Colonic mucosa (tissue), 4 donors: Measurements from ENCODE around the gene ZNF223. TPM values are rescaled to one million over a fixed set of nuclear protein-coding genes. Genes with fewer than 3 reads are reported as not detected.
A peak's percentile ranks its signal among the peaks of the same experiment; 100 is the strongest.

Experiments used
- DNase-seq: peaks from one replicate; pipeline ENCODE4 v3.0.0-alpha.2; 2020
- H3K27ac ChIP-seq: fragments of 200-600 bp; one replicate; pipeline ENCODE4 v1.8.0; 2021
- H3K27me3 ChIP-seq: fragments of 200-600 bp; one replicate; pipeline ENCODE4 v1.8.0; 2021
- H3K36me3 ChIP-seq: fragments of 200-600 bp; one replicate; pipeline ENCODE4 v1.8.0; 2021
- H3K4me1 ChIP-seq: fragments of 200-600 bp; one replicate; pipeline ENCODE4 v1.8.0; 2021; ENCODE audit warnings: mild to moderate bottlenecking
- H3K4me3 ChIP-seq: fragments of 200-600 bp; one replicate; pipeline ENCODE4 v1.8.0; 2021
- H3K9ac ChIP-seq, 2 donors: one replicate each; pipeline ENCODE4 v1.7.0; 2013; ENCODE audit warnings: control low read depth in 2 of 2, low read depth in 2 of 2, low read length in 2 of 2
- H3K9me3 ChIP-seq: fragments of 200-600 bp; one replicate; pipeline ENCODE4 v1.8.0; 2021
- CTCF ChIP-seq: fragments of 200-600 bp; IDR thresholded peaks from one replicate; pipeline ENCODE4 v1.8.0; 2022; ENCODE audit warnings: antibody characterized with exemption, mild to moderate bottlenecking
- intact Hi-C: fragments of 100-400 bp; cut with DNase I; formaldehyde crosslinking; loops from one replicate; pipeline ENCODE4 v1.14.1; 2022
- total RNA-seq, 2 donors: library from RNA; stranded (reverse); fragmentation: NEBNext Ultra II Directional in 1 of 2; extraction: Animal tissue kit (Norgen Biotek cat#: 25700) in 1 of 2; gene quantifications; one replicate each; pipeline ENCODE4 v1.2.1, GENCODE V29; 2021
- donor health status: healthy.
- donor health status: DM: no; HTN: no; CAD: no.
- donor health status: DM: no; HTN: no; CAD: no.

Gene ZNF223
- total RNA-seq, 2 donors from 2014 or later, result 5.1 to 5.5 TPM

GRCh38 chr19:44113138-44113783 lies 61.4 kb downstream of the ZNF223 start, which contains the start of gene ZNF225:
Gene ZNF225 (plus strand): TSS chr19:44113399. CDS start chr19:44115828, 2,429 bp downstream.
- Histone ChIP-seq H3K27ac (peak within 1 kb of the TSS; percentile 5), H3K4me3 (peak within 1 kb of the TSS; percentile 67), H3K4me1 (peaks cover 7% of the 10 kb centered on the region), H3K9me3 (peaks cover 6% of the 10 kb centered on the region), H3K36me3 (no peaks in the 10 kb centered on the region), H3K27me3 (no peaks in the 10 kb centered on the region), H3K9ac (peak within 1 kb of the TSS; percentile 57 to 84)
- peak; percentile 98 for DNase-seq
- no peak for TF ChIP-seq CTCF
- intact Hi-C loops, result loop anchor here (10.0 kb wide), 1 partner anchor 88 kb away; the partner anchor contains the start of gene ZNF222

GRCh38 chr19:44113784-44114390 lies 62.1 kb downstream of the ZNF223 start:
- peak; percentile 22 for DNase-seq
- H3K9ac ChIP-seq, result peak overlapping the region; percentile 57 to 84
- peak overlapping the region; percentile 5 for H3K27ac ChIP-seq
- H3K9me3 ChIP-seq, result peaks cover 3% of the 10 kb centered on the region
- H3K27me3 ChIP-seq, result no peaks in the 10 kb centered on the region
- TF ChIP-seq CTCF, result no peak
- no peaks in the 10 kb centered on the region for H3K36me3 ChIP-seq
- intact Hi-C loops, result loop anchor here (10.0 kb wide), 1 partner anchor 89 kb away; the partner anchor contains the start of gene ZNF222
- H3K4me1 ChIP-seq, result peaks cover 7% of the 10 kb centered on the region
- peak overlapping the region; percentile 67 for H3K4me3 ChIP-seq

Other genes with a start within 250 kb of the ZNF223 start
- gene LYPD5, start 249.6 kb upstream of the ZNF223 start, total RNA-seq, result 1 to 10 TPM; 3.3 to 3.9 TPM
- gene ZNF283, start 224.7 kb upstream of the ZNF223 start, total RNA-seq, result 1 to 10 TPM; 6.5 to 7.3 TPM
- 1 to 10 TPM; 1.1 to 1.6 TPM for gene ZNF404, start 168.1 kb upstream of the ZNF223 start, total RNA-seq
- 1 to 10 TPM; 8.1 to 8.7 TPM for gene ZNF45, start 116.8 kb upstream of the ZNF223 start, total RNA-seq
- gene ZNF221, start 100.8 kb upstream of the ZNF223 start, total RNA-seq, result 1 to 10 TPM; 2.0 to 2.1 TPM
- gene ZNF155, start 67.8 kb upstream of the ZNF223 start, total RNA-seq, result 1 to 10 TPM; 5.6 to 6.1 TPM
- gene ZNF230, start 49.1 kb upstream of the ZNF223 start, total RNA-seq, result 1 to 10 TPM; 2.3 to 2.9 TPM
- 1 to 10 TPM; 1.2 to 2.4 TPM for gene ZNF222, start 26.7 kb upstream of the ZNF223 start, total RNA-seq
- gene ZNF284, start 20.1 kb downstream of the ZNF223 start, total RNA-seq, result 1 to 10 TPM; 1.2 to 1.4 TPM
- gene ZNF224, start 42.3 kb downstream of the ZNF223 start, total RNA-seq, result 10 to 100 TPM; 19.8 to 21.1 TPM
- 1 to 10 TPM; 2.8 TPM for gene ZNF225, start 61.4 kb downstream of the ZNF223 start, total RNA-seq
- 1 to 10 TPM; 6.3 to 7.5 TPM for gene ZNF234, start 89.5 kb downstream of the ZNF223 start, total RNA-seq
- 10 to 100 TPM; 12.9 to 15.5 TPM for gene ZNF226, start 113.1 kb downstream of the ZNF223 start, total RNA-seq
- 10 to 100 TPM in 1 of 2 donors, 1 to 10 TPM in 1; 9.9 to 12.3 TPM for gene ZNF227, start 160.5 kb downstream of the ZNF223 start, total RNA-seq
- gene ZNF233, start 207.8 kb downstream of the ZNF223 start, total RNA-seq, result 1 to 10 TPM in 1 of 2 donors, under 1 TPM in 1; 0.44 to 1.0 TPM